GM23248 (cell line): ENCODE results near the gene IL5.

Experiments
- EZH2 ChIP-seq: fragments of 200-600 bp; sonication (generic); IDR thresholded peaks from 2 replicates; pipeline ENCODE4 v1.6.1; 2018; ENCODE audit warnings: antibody characterized with exemption, mild to moderate bottlenecking; ENCODE audit not compliant: insufficient read depth, poor library complexity, severe bottlenecking
- EZH2phosphoT487 ChIP-seq: fragments of 200-600 bp; sonication (generic); IDR thresholded peaks from 2 replicates; pipeline ENCODE4 v1.6.1; 2018; ENCODE audit warnings: antibody characterized with exemption, moderate library complexity, mild to moderate bottlenecking, low read depth; ENCODE audit not compliant: insufficient read depth

DNA sequence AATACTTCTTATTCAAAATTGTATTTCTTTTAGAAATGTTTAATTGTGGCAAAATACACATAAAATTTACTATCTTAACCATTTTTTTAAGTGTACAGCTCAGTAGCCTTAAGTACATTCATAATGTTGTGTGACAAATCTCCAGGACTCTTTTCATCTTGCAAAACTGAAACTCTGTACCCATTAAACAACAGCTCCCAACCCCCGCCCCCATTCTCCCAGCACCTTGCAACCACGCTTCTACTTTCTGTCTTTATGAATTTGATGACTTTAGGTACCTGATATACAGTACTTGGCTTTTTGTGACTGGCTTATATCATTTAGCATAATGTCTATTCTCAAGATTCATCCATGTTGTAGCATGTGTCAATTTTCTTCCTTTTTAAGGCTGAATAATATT, 2.8 kb upstream of the IL5 start:
- TF ChIP-seq EZH2 (no peak), EZH2phosphoT487 (no peak)
